Peyer's patch (tissue), 4 donors: Measurements from ENCODE around the gene SIN3B.

Source experiments
- CTCF ChIP-seq, 6 experiments: fragments of 450-650 bp in 4 of 6; fragments of 200-600 bp in 2 of 6; sonication (generic) in 1 of 6; IDR thresholded peaks; one replicate each; pipeline ENCODE4 v1.5.1; 2017 to 2019; ENCODE audit warnings: antibody characterized with exemption in 6 of 6, mild to moderate bottlenecking in 3 of 6, moderate library complexity in 1 of 6
- POLR2A ChIP-seq, 2 donors: fragments of 450-650 bp; IDR thresholded peaks; one replicate each; pipeline ENCODE4 v1.5.1; 2017; ENCODE audit warnings: antibody characterized with exemption in 2 of 2, mild to moderate bottlenecking in 2 of 2, moderate library complexity in 2 of 2

DNA sequence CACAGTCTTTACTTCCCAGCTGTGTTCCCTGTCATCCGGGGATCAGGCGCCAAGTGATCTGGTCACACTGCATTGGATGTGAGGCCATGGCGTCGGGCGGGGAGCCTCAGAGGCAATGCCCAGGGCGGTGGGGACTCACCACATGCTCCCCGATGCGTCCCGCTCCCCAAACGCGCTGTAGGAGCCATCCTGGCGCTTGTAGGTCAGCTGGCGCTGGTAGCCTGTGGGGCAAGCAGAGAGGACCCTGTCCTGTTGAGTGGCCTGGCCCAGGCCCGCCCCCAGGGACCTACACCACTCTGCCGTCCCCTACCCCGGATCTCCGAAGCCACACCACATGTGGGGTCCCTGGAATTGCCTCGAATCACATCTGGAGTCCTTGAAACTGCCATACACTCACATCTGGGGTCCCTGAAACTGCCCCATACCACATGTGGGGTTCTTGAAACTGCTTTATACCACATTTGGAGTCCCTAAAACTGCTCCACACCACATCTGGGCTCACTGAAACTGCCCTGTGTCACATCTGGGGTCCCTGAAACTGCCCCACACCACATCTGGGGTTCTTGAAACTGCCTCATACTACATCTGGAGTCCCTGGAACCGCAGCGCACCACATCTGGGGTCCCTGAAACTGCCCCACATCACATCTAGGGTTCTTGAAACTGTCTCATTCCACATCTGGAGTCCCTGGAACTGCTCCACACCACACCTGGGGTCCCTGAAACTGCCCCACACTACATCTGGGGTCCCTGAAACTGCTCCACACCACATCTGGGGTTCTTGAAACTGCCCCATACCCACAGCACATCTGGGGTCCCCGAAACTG, 92.8 kb downstream of the SIN3B start:
- TF ChIP-seq CTCF (IDR thresholded peaks at IDR 0.05) (no peak), POLR2A (IDR thresholded peaks at IDR 0.05) (no peak)
